HG03565 (cell line): ENCODE measurements around the gene RFC1.
"Not testable (repeated sequence)": the region's sequence is repeated elsewhere in the genome, so short reads cannot be mapped to it uniquely, and the experiment has no call there.

Experiments used
- ATAC-seq: cut with Tn5 transposase; IDR thresholded peaks from one replicate; pipeline ENCODE4 v1.9.1; 2021; ENCODE audit warnings: mild to moderate bottlenecking, moderate library complexity; ENCODE audit not compliant: unreplicated experiment

The RFC1 gene

DNA sequence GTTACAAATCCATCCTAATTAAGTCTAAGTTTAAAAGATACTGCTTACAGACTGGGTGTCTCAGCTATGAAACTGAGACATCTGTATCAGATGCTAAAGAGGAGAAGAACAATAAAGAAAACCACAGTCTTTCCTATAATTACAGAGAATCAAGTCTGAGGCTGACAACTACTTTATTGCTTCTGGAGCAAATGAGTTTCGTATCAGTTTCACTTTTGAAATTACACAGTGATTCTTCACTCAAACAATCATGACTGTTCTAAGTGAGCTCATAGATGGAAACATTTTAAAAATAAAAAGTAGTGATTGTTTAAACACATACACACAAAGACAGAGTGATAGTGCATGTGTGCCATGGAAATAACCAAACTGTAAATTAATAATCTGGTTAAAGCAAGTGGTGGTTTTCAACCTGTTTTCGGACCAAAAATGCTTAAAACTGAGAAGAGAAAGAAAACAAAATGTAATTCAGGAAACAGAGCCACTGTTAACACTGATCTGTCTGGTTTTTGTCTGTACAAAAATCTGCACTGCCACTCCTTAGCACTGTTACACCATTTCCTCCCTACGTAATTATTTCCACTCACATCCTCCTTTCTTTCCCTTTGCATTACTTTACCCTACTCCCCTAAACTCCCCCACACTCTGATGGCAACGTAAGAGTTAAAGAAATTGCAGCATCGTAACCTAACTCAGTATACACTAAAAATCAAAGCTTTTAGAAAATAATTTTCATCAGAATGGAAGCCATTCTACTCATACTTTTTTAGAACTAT lies 12.5 kb downstream of the RFC1 start:
- peak; percentile 86 for ATAC-seq

DNA sequence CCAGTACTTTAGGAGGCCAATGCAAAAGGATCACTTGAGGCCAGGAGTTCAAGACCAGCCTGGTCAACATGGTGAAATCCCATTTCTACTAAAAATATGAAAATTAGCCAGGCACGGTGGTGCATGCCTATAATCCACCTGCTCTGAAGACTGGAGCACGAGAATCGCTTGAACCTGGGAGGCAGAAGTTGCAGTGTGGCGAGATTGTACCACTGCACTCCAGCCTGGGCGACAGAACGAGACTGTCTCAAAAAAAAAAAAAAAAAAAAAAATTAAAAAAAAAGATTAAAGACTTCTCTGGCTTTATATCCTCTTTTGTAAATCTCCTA lies 13.0 kb downstream of the RFC1 start:
- ATAC-seq = not testable (repeated sequence)

GRCh38 chr4:39349326-39349725 lies 16.8 kb downstream of the RFC1 start:
- no peak for ATAC-seq

- ATAC-seq = no peak
Measured at GRCh38 chr4:39348371-39349315, 17.5 kb downstream of the RFC1 start.

- no peak for ATAC-seq
Measured at GRCh38 chr4:39346856-39347519, 19.2 kb downstream of the RFC1 start.

- ATAC-seq = no peak
Measured at GRCh38 chr4:39342731-39343130, 23.4 kb downstream of the RFC1 start.

DNA sequence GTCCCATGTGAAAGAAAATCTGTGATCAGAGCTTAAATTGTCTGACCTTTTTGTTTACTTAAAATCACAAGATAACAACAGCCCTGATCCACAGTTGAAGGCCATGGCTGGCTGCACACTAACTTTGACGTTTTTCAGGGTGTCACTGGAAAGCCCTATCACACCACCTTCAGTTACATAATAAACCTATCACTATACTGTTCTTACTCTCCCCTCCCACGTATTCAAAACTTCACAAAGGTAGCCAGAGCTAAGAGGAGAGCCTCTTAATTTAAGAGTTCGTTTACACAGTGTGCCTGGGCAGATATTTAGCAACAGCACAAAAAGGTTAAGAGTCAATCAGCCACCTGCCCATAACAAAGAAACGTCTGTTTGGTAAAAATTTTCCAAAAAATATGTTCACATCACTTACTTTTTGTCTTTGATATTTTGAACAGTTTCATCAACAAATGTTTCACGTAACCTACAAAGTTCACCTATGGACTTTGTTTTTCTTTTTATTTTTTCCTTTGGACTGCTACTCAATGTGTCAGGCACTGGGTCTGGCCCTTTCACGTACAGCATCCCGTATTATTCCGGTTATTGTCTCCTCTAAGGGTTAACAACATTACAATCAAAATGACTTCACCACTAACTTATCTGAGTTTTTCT lies 25.0 kb downstream of the RFC1 start:
- no peak for ATAC-seq

DNA sequence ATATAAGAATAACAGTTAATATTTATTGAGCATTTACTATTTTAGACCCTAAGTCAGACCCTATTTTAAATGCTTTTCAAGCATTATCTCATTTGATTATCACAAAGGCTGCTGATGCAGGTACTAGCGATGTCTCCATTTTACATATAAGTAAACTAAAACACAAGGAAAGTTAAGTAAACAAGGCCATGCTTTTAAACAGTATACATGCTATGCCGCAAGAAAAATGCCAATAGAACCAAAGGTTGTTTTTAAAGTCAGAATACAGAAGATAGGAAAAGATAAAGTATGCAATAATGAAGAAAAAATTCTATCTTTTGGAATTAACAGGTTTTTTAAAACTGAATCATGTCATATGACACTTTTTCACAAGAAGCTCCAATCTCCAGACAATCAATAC lies 26.2 kb downstream of the RFC1 start:
- ATAC-seq = no peak

DNA sequence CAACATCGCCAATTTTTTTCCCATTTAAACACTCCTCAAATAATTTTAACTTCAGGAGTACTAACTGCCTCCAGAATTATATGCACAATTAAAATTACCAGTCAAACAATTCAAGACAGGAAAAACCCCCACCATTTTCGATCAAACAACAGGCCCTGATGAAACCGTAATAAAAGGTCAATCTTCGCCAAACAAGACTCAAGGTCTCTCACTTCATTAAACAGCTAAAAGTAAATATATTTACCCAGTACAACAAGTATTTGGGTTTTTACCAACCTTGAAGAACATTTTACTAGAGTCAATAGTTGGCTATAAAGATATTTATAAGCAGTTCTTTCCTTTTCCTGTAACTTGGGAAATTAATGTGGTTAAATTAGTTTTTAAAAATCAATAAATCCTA lies 28.3 kb downstream of the RFC1 start:
- no peak for ATAC-seq

DNA sequence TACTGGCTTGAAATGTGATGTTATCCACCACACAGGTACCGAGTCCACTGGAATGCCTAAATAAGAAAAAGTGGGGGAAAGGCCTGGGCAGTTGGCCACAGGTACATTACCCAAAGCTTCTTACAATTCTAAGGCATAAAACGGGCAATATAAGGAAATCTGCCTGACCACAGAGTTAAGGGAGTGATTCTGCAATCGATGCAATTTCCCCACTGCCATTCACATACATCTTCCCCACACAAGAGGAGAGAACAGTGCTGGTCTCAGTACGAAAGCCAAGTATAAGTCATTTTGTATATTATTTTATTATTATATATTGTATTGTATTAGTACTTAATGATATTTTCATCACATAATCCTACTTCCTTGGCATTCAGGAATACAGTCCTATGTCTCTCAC lies 30.6 kb downstream of the RFC1 start:
- ATAC-seq = no peak

DNA sequence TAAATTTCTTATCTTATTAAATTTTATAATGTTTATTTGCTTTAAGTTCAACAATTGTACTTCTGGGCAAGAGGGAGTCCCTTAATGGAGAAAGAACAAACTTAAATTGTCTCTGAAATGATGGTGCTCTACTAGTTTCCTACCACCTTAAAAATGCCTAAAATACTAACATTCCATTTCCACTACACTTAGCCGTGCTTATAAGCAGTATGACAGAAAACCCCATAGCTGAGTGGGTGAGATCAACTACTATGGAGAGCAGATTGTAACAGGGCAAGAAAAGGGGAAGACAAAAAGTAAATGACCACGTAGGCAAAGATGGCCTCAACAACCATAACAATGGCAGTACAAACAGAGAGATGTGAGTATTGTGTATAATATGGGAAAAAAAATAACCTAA lies 35.0 kb downstream of the RFC1 start:
- no peak for ATAC-seq

DNA sequence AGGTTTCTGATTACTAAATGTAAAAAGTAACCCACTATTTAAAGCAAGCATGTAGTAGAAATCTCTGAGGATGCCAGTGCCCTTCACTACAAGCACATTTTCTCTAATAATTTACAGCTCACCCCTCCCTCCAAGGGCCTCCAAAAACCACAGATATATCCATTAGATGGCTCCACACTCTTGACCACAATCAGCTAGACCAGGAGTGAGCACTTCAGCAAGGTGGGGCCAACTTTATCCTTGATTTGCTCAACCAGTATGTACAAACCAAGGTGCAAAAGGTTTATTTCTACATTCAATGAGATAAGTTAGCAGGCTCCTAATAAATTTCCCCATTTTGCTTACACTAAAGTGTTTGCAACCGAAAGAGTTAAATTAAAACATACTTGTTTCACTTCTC lies 35.8 kb downstream of the RFC1 start:
- no peak for ATAC-seq

DNA sequence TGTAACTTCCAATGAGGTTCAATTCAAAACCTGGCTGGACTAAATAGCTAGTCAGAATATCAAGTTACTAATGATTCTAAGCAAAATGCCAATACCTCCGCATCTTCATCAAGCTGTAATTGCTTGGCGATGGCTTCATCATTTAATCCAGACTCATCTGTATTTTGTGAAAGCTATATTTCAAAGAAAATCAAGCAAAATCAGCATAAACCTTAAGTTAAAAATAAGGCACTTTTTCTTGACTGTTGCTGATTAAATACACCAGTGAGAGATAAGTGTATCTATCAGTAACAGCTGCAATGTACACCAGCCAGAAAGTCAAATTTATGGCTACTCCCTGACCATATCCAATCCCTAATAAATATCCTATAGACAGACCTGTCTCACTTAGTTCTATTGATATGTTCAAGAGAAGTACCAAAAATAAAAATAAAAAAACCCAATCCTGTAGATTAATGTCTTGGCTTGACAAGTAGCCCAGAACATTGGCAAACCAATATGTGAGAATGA lies 39.6 kb downstream of the RFC1 start:
- ATAC-seq = no peak

DNA sequence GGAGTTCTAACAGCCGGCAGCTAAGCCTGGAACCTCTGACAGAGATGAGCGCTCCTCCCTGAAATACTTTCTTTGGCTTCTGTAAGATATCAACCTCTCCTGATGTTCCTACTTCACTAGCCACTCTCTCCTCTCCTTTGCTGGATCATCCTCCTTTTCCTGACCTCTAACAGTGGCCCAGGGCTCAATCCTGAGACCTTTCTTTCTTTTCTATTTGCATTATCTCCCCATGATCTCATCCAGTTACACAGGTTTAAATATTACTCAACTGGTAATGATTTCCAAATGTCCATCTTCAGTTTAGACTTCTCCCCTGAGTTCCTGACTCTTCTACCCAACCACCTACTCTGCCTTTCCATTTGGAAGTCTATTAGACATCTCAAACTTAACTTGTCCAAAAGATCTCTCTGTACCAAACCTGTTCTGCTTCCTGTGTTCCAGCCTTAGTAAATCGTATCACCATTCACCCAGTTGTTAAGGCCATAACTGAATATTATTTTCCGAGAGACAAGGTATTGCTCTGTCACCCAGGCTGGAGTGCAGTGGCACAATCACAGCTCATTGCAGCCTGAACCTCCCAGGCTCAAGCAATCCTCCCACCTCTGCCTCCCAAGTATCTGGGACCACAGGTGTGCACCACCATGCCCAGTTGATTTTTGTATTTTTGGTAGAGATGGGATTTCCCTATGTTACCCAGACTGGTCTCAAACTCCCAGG lies 41.1 kb downstream of the RFC1 start:
- ATAC-seq = no peak

DNA sequence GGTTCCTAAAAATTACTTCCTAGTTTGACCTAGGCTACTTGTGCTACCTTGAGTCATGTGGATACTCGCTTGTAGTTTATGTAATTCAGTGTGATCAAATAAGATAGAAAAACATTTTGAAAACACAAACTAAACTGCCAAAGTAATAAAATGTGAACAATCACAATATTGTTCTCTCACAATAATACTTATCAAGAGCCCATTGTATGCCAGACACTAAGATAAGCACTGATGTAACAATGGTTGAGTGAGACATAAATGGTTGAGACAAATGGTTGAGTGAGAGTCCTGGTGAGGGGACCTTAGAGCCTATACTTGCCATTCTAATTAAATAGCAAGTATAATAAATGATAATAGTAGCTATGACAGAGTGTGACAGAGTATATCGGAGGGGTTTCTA lies 41.7 kb downstream of the RFC1 start:
- ATAC-seq = no peak

DNA sequence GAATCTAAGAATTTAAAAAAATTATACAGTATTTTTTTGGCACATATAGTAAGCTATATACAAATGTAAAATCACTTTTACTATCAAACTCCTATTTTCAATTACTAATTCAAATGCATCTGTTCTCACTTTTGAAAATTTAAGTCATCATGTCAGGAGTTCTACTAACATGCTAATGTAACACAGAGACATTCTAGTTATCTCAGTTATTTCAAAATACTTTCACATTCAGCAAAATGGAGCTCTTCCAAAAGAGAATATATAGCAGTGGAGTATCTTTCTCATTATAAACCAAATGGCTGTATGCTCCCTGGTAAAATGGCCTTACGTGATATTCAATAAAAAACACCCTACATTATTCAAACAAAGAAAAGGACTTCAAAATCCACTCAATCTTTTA lies 42.3 kb downstream of the RFC1 start:
- ATAC-seq = no peak

DNA sequence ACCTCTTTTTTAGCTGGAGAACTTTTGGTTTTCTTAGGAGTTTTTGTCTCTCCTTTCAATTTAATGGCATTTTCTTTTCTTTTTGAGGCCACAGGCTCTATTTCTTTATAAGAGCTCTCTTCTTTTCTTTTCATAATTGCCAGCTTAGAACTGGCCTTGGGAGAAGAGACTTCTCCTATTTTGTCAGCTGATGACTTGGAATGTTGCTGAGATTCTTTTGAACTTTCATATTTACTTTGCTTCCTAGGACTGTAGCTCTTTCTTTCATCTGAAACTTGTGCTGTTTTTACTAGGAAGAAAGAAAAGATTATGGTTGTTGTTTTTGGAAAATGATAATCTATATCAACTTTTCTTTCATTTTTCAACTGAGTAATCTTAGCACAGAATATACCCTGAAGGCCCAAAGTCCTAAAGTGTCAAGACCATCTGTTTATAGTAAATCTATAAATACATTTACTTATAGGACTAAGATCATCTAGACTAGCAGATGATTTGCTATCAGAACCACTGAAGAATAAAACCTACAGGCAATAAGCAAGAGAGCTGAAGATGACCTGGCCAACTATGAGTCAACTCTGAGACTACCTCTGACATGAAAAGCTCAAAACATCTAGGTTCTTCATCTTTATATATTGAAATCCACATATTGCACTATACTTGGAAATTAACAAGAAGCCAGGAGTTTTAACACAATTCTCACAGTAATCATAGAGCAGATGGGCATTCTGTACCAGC lies 45.6 kb downstream of the RFC1 start:
- no peak for ATAC-seq

DNA sequence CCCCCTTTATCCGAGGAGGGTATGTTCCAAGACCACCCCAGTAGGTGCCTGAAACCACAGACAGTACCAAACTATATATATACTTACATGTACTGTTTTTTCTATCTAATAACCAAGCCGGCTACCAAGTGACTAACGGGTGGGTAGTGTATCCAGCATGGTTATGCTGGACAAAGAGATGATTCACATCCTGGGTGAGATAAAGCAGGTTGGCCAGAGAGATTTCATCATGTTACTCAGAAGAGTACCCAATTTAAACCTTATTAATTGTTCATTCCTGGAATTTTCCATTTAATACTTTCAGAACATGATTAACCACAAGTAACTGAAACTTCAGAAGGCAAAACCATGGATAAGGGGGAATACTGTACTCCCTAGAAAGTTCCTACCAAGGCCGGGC lies 46.5 kb downstream of the RFC1 start:
- no peak for ATAC-seq

- ATAC-seq = no peak
Measured at GRCh38 chr4:39312816-39313215, 53.3 kb downstream of the RFC1 start.

DNA sequence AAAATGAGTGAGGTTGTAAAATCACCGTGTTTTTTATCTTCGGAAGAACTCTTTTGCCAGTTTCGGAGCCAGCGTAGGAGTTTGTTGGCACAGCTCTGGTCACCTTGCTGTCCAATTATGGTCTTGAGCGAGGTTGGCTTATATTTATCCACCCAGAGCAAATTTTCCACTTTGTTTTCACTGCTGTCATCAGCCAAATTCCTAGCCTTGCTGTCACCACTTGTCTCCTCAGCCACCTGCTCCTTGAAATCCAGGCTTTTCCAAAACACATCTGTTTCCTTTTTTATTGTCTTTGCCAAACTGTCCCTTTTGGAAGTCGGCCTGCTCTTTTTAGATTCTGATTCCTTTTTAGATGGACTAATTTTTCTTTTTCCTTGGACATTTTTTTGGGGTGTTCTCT lies 57.6 kb downstream of the RFC1 start:
- ATAC-seq = no peak
